Tibial artery (tissue), 4 donors: ENCODE data around the gene SRGAP1.

Experiments
- DNase-seq, 2 donors: peaks; one replicate each; pipeline ENCODE4 v3.0.0-alpha.2; 2019
- H3K27ac ChIP-seq, 2 donors: fragments of 200-600 bp; sonication (generic) in 1 of 2; 1 replicate in 1 of 2; 2 replicates in 1 of 2; pipeline ENCODE4 v1.5.1; 2018 to 2019; ENCODE audit warnings: mild to moderate bottlenecking in 1 of 2
- H3K27me3 ChIP-seq, 2 donors: fragments of 200-600 bp; sonication (generic) in 1 of 2; one replicate each; pipeline versions ENCODE4 v1.5.1 to v1.6.0; 2016 to 2019
- H3K36me3 ChIP-seq, 3 donors: fragments of 200-600 bp; sonication (generic) in 2 of 3; one replicate each; pipeline ENCODE4 v1.5.1; 2016 to 2019; ENCODE audit warnings: mild to moderate bottlenecking in 2 of 3
- H3K4me1 ChIP-seq, 4 donors: fragments of 200-600 bp; sonication (generic) in 2 of 4; 1 replicate in 3 of 4; 2 replicates in 1 of 4; pipeline ENCODE4 v1.5.1; 2016 to 2019
- H3K4me3 ChIP-seq, 2 donors: fragments of 200-600 bp; sonication (generic) in 1 of 2; 1 replicate in 1 of 2; 2 replicates in 1 of 2; pipeline ENCODE4 v1.5.1; 2018 to 2019; ENCODE audit warnings: mild to moderate bottlenecking in 2 of 2
- H3K9me3 ChIP-seq, 3 donors: fragments of 200-600 bp; sonication (generic) in 1 of 3; one replicate each; pipeline ENCODE4 v1.5.1; 2016 to 2019
- CTCF ChIP-seq, 2 experiments: fragments of 200-600 bp in 1 of 2; fragments of 450-650 bp in 1 of 2; IDR thresholded peaks; one replicate each; pipeline ENCODE4 v1.5.1; 2017 to 2019; ENCODE audit warnings: antibody characterized with exemption in 2 of 2, mild to moderate bottlenecking in 1 of 2, moderate library complexity in 1 of 2
- intact Hi-C: fragments of 100-400 bp; cut with DNase I; formaldehyde crosslinking; loops from one replicate; pipeline ENCODE4 v1.15.0; 2023; ENCODE audit warnings: low total_unique reads

The SRGAP1 gene

GRCh38 chr12:64142382-64142781 lies 297.9 kb downstream of the SRGAP1 start:
- H3K4me1 ChIP-seq: no peaks in the 10 kb centered on the region
- H3K27ac ChIP-seq: no peak overlapping the region
- no peak for TF ChIP-seq CTCF (IDR thresholded peaks at IDR 0.05)
- no peaks in the 10 kb centered on the region for H3K27me3 ChIP-seq
- intact Hi-C loops: no loop called here
- DNase-seq: no peak
- no peak overlapping the region for H3K4me3 ChIP-seq
- H3K36me3 ChIP-seq: peaks cover 14 to 20% (median 15%) of the 10 kb centered on the region in 3 donors
- no peaks in the 10 kb centered on the region for H3K9me3 ChIP-seq

- intact Hi-C loops: no loop called here
- H3K9me3 ChIP-seq: no peaks in the 10 kb centered on the region
- no peaks in the 10 kb centered on the region for H3K27me3 ChIP-seq
- H3K36me3 ChIP-seq: peaks cover 14 to 20% (median 15%) of the 10 kb centered on the region in 3 donors
- no peaks in the 10 kb centered on the region for H3K4me1 ChIP-seq
- H3K4me3 ChIP-seq: no peak overlapping the region
- TF ChIP-seq CTCF (IDR thresholded peaks at IDR 0.05): no peak
- no peak overlapping the region for H3K27ac ChIP-seq
- no peak for DNase-seq
Measured at GRCh38 chr12:64142784-64143183, 298.3 kb downstream of the SRGAP1 start.

DNA sequence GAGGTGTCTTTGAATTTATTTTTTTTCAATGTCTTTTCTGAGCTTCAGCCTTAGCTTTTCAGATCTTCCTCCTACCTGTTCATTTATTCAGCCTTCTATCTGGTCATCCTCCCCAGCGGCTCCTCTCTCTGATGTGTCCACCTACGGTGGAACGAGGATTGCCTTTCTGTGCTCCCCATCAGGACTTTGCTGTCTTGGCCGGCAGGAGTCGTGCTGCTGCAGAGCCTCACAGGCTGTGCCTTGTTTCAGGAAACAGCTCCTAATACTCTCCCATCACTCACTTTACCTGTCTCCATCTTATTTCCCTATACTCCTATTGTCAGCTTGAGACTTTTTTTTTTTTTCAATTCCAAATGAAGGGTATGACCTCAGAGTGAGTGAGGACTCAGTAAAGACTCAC lies 300.7 kb downstream of the SRGAP1 start:
- TF ChIP-seq CTCF (IDR thresholded peaks at IDR 0.05): no peak
- Histone ChIP-seq H3K36me3 (peaks cover 14 to 20% (median 15%) of the 10 kb centered on the region in 3 donors), H3K27ac (no peak overlapping the region), H3K27me3 (no peaks in the 10 kb centered on the region), H3K4me3 (no peak overlapping the region), H3K4me1 (no peaks in the 10 kb centered on the region), H3K9me3 (no peaks in the 10 kb centered on the region)
- intact Hi-C loops: no loop called here
- DNase-seq: no peak

DNA sequence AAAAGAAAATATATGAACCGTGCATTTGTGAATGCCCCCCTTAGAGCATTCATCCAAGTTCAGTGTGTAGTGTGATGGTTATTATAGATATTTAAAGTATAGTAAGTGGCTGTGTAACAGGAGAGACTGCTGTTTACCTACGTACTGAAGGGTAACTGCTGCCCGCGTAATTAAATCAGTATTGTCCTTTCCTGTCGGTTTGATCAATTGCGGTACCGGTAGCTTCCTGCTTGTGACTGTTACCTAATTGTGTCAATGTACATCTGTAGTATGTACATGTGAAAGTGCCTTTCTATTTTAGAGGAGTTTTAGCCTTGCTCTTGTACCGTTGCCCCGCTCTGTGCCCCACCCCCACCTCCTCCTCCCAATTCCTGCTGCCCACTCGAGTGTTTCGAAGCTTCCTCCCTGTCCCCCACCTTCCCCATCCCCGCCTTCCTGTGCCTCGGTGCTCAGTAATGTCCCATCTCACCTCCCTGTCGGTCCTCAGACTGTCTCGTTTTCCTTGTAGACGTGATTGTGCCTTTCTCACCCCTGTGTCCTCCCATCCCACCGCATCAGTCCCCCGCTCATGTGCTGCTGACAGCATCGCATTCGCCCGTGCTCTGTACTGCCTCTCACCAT lies 302.6 kb downstream of the SRGAP1 start:
- H3K4me3 ChIP-seq: no peak overlapping the region
- peaks cover 13 to 18% (median 15%) of the 10 kb centered on the region in 3 donors for H3K36me3 ChIP-seq
- no peak for TF ChIP-seq CTCF (IDR thresholded peaks at IDR 0.05)
- no peak for DNase-seq
- no peaks in the 10 kb centered on the region for H3K9me3 ChIP-seq
- H3K4me1 ChIP-seq: no peaks in the 10 kb centered on the region
- no peaks in the 10 kb centered on the region for H3K27me3 ChIP-seq
- H3K27ac ChIP-seq: no peak overlapping the region
- intact Hi-C loops: no loop called here

DNA sequence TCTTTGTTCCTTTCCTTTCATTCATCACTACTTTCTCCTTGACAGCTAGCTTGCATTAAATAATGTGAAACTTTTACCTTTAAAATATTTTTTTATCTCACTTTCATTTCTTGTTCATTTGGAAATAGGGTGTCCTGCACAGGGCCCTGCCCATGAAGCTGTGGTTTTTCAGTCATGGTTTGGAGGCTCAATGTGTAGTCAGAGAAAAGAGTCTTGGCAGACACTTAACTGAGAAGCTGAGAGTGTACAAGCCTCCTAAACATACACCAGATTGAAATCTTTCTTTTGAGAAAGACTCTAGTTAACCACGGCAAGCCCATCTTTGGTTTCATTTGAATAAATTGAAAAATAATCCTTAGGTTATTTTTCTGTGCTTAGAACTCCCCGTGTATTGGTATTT lies 303.4 kb downstream of the SRGAP1 start:
- H3K9me3 ChIP-seq: no peaks in the 10 kb centered on the region
- H3K36me3 ChIP-seq: peaks cover 5 to 11% (median 8%) of the 10 kb centered on the region in 3 donors
- TF ChIP-seq CTCF (IDR thresholded peaks at IDR 0.05): no peak
- H3K27me3 ChIP-seq: no peaks in the 10 kb centered on the region
- intact Hi-C loops: no loop called here
- no peak for DNase-seq
- no peak overlapping the region for H3K4me3 ChIP-seq
- no peaks in the 10 kb centered on the region for H3K4me1 ChIP-seq
- H3K27ac ChIP-seq: no peak overlapping the region

- TF ChIP-seq CTCF (IDR thresholded peaks at IDR 0.05): no peak
- no peak for DNase-seq
- H3K27me3 ChIP-seq: no peaks in the 10 kb centered on the region
- H3K9me3 ChIP-seq: no peaks in the 10 kb centered on the region
- no peak overlapping the region for H3K27ac ChIP-seq
- intact Hi-C loops: no loop called here
- H3K36me3 ChIP-seq: no peaks in the 10 kb centered on the region
- no peak overlapping the region for H3K4me3 ChIP-seq
- no peaks in the 10 kb centered on the region for H3K4me1 ChIP-seq
Measured at GRCh38 chr12:64154677-64155076, 310.2 kb downstream of the SRGAP1 start.
